Activated naive CD4-positive, alpha-beta T cell treated with anti-CD3 and anti-CD28 coated beads, Interleukin-2, amount 10 ng/mL, durations not matched to agents 7 days and 5 days (primary cell): ENCODE data around the gene TNRC6B.

ENCODE experiments used
- CTCF ChIA-PET: fragments of 350-600 bp; sonication (Branson Sonifier 250); formaldehyde crosslinking; loops from one replicate; lab custom pipeline; 2021; ENCODE audit warnings: antibody characterized with exemption; lab: Charles Lee
- DNase-seq: peaks from one replicate; pipeline ENCODE4 v3.0.0-alpha.2; 2020
- H3K27ac Mint-ChIP-seq: one replicate; pipeline ENCODE4 v1.8.0; 2021; ENCODE audit warnings: mild to moderate bottlenecking, moderate library complexity, mixed read lengths
- H3K27me3 Mint-ChIP-seq: one replicate; pipeline ENCODE4 v1.8.0; 2021; ENCODE audit warnings: mild to moderate bottlenecking, mixed read lengths
- H3K36me3 Mint-ChIP-seq: one replicate; pipeline ENCODE4 v1.8.0; 2021; ENCODE audit warnings: mixed read lengths
- H3K4me1 Mint-ChIP-seq: one replicate; pipeline ENCODE4 v1.8.0; 2021; ENCODE audit warnings: mixed read lengths
- H3K4me3 Mint-ChIP-seq: one replicate; pipeline ENCODE4 v1.8.0; 2021; ENCODE audit warnings: mild to moderate bottlenecking, moderate library complexity, mixed read lengths
- H3K9me3 Mint-ChIP-seq: one replicate; pipeline ENCODE4 v1.8.0; 2021; ENCODE audit warnings: mixed read lengths

The TNRC6B gene

GRCh38 chr22:40385036-40385782 is 207.5 kb downstream of the TNRC6B start:
- peak overlapping the region; percentile 92 for H3K27ac Mint-ChIP-seq
- H3K4me3 Mint-ChIP-seq: peak overlapping the region; percentile 63
- no peaks in the 10 kb centered on the region for H3K9me3 Mint-ChIP-seq
- DNase-seq: peak; percentile 59
- no peaks in the 10 kb centered on the region for H3K27me3 Mint-ChIP-seq
- peaks cover 27% of the 10 kb centered on the region for H3K36me3 Mint-ChIP-seq
- CTCF ChIA-PET: interaction anchor here (1.1 to 1.6 kb wide), 3 partner anchors 51 to 103 kb away, joined by 3 to 8 read pairs (median 3); no protein-coding TSS in a partner anchor
- H3K4me1 Mint-ChIP-seq: peaks cover 53% of the 10 kb centered on the region
